ENCODE measurements around the gene R3HDM2.

R3HDM2 gene

GRCh38 chr12:57430931-57431566 lies at the start of gene R3HDM2:
Gene R3HDM2, minus strand, starts transcription at chr12:57431043. Its CDS starts 120,615 bp downstream, at chr12:57310428.
- DNase-seq (ENCODE audit: low read depth in 3 of 3), result peak; percentile 85 to 92 (median 89)

GRCh38 chr12:57479376-57480115 lies 48.7 kb upstream of the R3HDM2 start, which contains the start of gene ARHGAP9:
Gene ARHGAP9, minus strand, starts transcription at chr12:57479866. Its CDS starts 460 bp downstream, at chr12:57479406.
- peak in 1 of 3 experiments; percentile 22 for DNase-seq (ENCODE audit: low read depth in 3 of 3)

GRCh38 chr12:57479043-57479375 lies 48.2 kb upstream of the R3HDM2 start:
- peak in 1 of 3 experiments; percentile 11 for DNase-seq (ENCODE audit: low read depth in 3 of 3)

- DNase-seq (ENCODE audit: low read depth in 3 of 3), result peak in 1 of 3 experiments; percentile 40
Measured at GRCh38 chr12:57477710-57478681, 47.2 kb upstream of the R3HDM2 start.

GRCh38 chr12:57476993-57477709 lies 46.3 kb upstream of the R3HDM2 start:
- DNase-seq (ENCODE audit: low read depth in 3 of 3), result no peak

- DNase-seq (ENCODE audit: low read depth in 3 of 3), result peak in 2 of 3 experiments; percentile 48 to 53
Measured at GRCh38 chr12:57476162-57476992, 45.5 kb upstream of the R3HDM2 start.

GRCh38 chr12:57475271-57476161 lies 44.7 kb upstream of the R3HDM2 start:
- DNase-seq (ENCODE audit: low read depth in 3 of 3), result no peak

- no peak for DNase-seq (ENCODE audit: low read depth in 3 of 3)
Measured at GRCh38 chr12:57474862-57475261, 44.0 kb upstream of the R3HDM2 start.

- DNase-seq (ENCODE audit: low read depth in 3 of 3), result no peak
Measured at GRCh38 chr12:57474430-57474829, 43.6 kb upstream of the R3HDM2 start.

- no peak for DNase-seq (ENCODE audit: low read depth in 3 of 3)
Measured at GRCh38 chr12:57473886-57474285, 43.0 kb upstream of the R3HDM2 start.

GRCh38 chr12:57473392-57473791 lies 42.5 kb upstream of the R3HDM2 start:
- DNase-seq (ENCODE audit: low read depth in 3 of 3), result no peak

- DNase-seq (ENCODE audit: low read depth in 3 of 3), result no peak
Measured at GRCh38 chr12:57472391-57472790, 41.5 kb upstream of the R3HDM2 start.

- DNase-seq (ENCODE audit: low read depth in 3 of 3), result no peak
Measured at GRCh38 chr12:57471661-57472060, 40.8 kb upstream of the R3HDM2 start.

GRCh38 chr12:57470970-57471656 lies 40.3 kb upstream of the R3HDM2 start:
- no peak for DNase-seq (ENCODE audit: low read depth in 3 of 3)

- no peak for DNase-seq (ENCODE audit: low read depth in 3 of 3)
Measured at GRCh38 chr12:57470286-57470969, 39.6 kb upstream of the R3HDM2 start.

- no peak for DNase-seq (ENCODE audit: low read depth in 3 of 3)
Measured at GRCh38 chr12:57469296-57470164, 38.7 kb upstream of the R3HDM2 start.

GRCh38 chr12:57467915-57468314 lies 37.1 kb upstream of the R3HDM2 start:
- no peak for DNase-seq (ENCODE audit: low read depth in 3 of 3)

All from stimulated activated CD4-positive, alpha-beta T cell treated with anti-CD3 and anti-CD28 coated beads, TNF-alpha, amount 100 ng/mL, for 4 hours (primary cell).